Measurements from ENCODE around the gene CDK7. TPM values are rescaled to one million over a fixed set of nuclear protein-coding genes. Genes with fewer than 3 reads are reported as not detected.

CDK7 gene
- total RNA-seq, 6 experiments from 2014 or later, result 6.0 to 10.0 (median 8.1) TPM

GRCh38 chr5:69275563-69275962 lies 40.9 kb downstream of the CDK7 start:
- H3K4me3 ChIP-seq, result no peak overlapping the region
- no peaks in the 10 kb centered on the region for H3K9me3 ChIP-seq
- intact Hi-C loops (cut with DNase I), result no loop called here
- TF ChIP-seq, protein P1, sequence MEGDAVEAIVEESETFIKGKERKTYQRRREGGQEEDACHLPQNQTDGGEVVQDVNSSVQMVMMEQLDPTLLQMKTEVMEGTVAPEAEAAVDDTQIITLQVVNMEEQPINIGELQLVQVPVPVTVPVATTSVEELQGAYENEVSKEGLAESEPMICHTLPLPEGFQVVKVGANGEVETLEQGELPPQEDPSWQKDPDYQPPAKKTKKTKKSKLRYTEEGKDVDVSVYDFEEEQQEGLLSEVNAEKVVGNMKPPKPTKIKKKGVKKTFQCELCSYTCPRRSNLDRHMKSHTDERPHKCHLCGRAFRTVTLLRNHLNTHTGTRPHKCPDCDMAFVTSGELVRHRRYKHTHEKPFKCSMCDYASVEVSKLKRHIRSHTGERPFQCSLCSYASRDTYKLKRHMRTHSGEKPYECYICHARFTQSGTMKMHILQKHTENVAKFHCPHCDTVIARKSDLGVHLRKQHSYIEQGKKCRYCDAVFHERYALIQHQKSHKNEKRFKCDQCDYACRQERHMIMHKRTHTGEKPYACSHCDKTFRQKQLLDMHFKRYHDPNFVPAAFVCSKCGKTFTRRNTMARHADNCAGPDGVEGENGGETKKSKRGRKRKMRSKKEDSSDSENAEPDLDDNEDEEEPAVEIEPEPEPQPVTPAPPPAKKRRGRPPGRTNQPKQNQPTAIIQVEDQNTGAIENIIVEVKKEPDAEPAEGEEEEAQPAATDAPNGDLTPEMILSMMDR (IDR thresholded peaks at IDR 0.05), result no peak
- no peak for TF ChIP-seq POLR2A (IDR thresholded peaks at IDR 0.05)
- peaks cover 0 to 52% (median 6%) of the 10 kb centered on the region in 4 donors for H3K36me3 ChIP-seq
- ATAC-seq (no peak), DNase-seq (no peak)
- no peaks in the 10 kb centered on the region for H3K27me3 ChIP-seq
- no peak overlapping the region for H3K27ac ChIP-seq
- 94% methylated on average over 7 of the region's 7 CpGs for WGBS (ENCODE audit: insufficient coverage, low coverage, low lambda C conversion rate, missing lambda C conversion rate)
- H3K4me1 ChIP-seq, result no peaks in the 10 kb centered on the region

DNA sequence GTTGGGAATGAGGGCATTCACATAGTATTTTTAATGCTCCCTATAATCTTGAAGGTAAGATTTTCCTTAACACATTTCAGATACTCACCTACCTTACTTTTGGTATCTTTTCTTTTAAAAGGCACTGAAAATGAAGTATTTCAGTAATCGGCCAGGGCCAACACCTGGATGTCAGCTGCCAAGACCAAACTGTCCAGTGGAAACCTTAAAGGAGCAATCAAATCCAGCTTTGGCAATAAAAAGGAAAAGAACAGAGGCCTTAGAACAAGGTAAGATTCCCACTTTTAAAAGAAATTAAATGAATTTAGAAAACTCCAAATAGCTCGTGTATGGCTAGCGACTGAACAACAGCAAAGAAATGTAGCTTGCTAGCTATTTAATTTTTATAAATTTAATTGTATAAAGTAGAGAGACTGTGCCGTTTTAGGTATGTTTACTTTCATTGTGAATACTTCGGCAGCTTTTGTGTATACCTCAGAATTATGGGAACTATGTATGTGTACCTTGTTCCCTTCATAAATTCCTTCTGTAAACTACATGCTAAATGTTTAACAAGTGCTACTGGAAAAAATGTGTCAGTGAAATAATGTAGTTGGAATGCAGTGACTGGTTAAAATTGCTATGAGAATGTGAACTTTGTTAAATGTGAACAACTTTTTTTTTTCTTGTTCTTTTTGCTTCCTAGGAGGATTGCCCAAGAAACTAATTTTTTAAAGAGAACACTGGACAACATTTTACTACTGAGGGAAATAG lies 41.9 kb downstream of the CDK7 start:
- DNase-seq (no peak), ATAC-seq (no peak)
- Histone ChIP-seq H3K27me3 (no peaks in the 10 kb centered on the region), H3K27ac (no peak overlapping the region), H3K36me3 (peaks cover 0 to 61% (median 10%) of the 10 kb centered on the region in 4 donors), H3K9me3 (no peaks in the 10 kb centered on the region), H3K4me1 (no peaks in the 10 kb centered on the region), H3K4me3 (no peak overlapping the region)
- 76% methylated on average over 5 of the region's 5 CpGs for WGBS (ENCODE audit: insufficient coverage, low coverage, low lambda C conversion rate, missing lambda C conversion rate)
- intact Hi-C loops (cut with DNase I), result no loop called here
- TF ChIP-seq, protein P1 (IDR thresholded peaks at IDR 0.05), result no peak
- no peak for TF ChIP-seq POLR2A (IDR thresholded peaks at IDR 0.05)

DNA sequence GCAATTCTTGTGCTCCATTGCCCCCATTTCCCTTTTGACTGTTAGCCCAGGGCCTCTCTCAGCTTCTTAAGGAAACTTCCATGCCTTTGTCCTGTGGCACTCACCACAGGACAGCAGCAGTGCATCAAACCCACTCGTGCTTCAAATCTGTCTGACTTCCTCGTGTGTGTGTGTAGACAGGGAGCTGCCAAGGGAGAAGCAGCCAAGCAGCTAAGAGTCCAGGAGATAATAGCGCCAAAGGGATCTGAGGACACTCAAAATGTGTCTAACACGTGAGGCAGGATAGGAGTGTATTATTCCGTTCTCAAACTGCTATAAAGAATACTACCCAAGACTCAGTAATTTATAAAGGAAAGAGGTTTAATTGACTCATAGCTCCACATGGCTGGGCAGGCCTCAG lies 44.8 kb downstream of the CDK7 start:
- 86% methylated on average over 5 of the region's 5 CpGs for WGBS (ENCODE audit: insufficient coverage, low coverage, low lambda C conversion rate, missing lambda C conversion rate)
- intact Hi-C loops (cut with DNase I), result no loop called here
- ATAC-seq (no peak), DNase-seq (no peak)
- H3K9me3 ChIP-seq, result no peaks in the 10 kb centered on the region
- TF ChIP-seq POLR2A (IDR thresholded peaks at IDR 0.05), result no peak
- TF ChIP-seq, protein P1 (IDR thresholded peaks at IDR 0.05), result no peak
- no peak overlapping the region for H3K27ac ChIP-seq
- H3K36me3 ChIP-seq, result peaks cover 0 to 71% (median 15%) of the 10 kb centered on the region in 4 donors
- H3K27me3 ChIP-seq, result no peaks in the 10 kb centered on the region
- no peak overlapping the region for H3K4me3 ChIP-seq
- H3K4me1 ChIP-seq, result no peaks in the 10 kb centered on the region

DNA sequence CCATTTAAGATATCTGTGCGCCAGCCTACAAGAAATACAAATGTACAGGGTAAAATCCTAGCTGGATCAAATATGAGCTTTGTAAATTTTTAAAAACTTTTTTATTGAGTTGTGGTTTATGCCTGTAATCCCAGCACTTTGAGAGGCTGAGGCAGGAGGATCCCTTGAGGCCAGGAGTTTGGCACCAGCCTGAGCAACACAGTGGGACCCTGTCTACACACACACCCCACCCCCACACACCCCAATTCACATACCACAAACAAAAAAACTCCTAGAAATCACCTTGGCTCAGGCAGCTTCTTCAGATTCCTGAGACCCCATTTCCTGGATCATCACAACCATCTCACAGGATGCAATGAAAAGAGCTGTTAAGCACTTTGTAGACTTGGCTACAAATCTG lies 46.4 kb downstream of the CDK7 start:
- Histone ChIP-seq H3K4me3 (no peak overlapping the region), H3K27ac (no peak overlapping the region), H3K36me3 (peaks cover 0 to 83% (median 15%) of the 10 kb centered on the region in 4 donors), H3K9me3 (no peaks in the 10 kb centered on the region), H3K4me1 (no peaks in the 10 kb centered on the region), H3K27me3 (no peaks in the 10 kb centered on the region)
- intact Hi-C loops (cut with DNase I), result no loop called here
- TF ChIP-seq, protein P1 (IDR thresholded peaks at IDR 0.05), result no peak
- no peak for TF ChIP-seq POLR2A (IDR thresholded peaks at IDR 0.05)
- DNase-seq (no peak), ATAC-seq (no peak)
- WGBS (ENCODE audit: insufficient coverage, low coverage, low lambda C conversion rate, missing lambda C conversion rate), result 100% methylated on average over 1 of the region's 1 CpG
